ENCODE data around the gene RAB26.
A peak's percentile ranks its signal among the peaks of the same experiment; 100 is the strongest.

RAB26 gene

GRCh38 chr16:2142942-2143877 is 5.2 kb upstream of the RAB26 start:
- DNase-seq (ENCODE audit: low read depth in 2 of 2) = no peak

GRCh38 chr16:2143878-2144485 is 4.4 kb upstream of the RAB26 start:
- no peak for DNase-seq (ENCODE audit: low read depth in 2 of 2)

DNA sequence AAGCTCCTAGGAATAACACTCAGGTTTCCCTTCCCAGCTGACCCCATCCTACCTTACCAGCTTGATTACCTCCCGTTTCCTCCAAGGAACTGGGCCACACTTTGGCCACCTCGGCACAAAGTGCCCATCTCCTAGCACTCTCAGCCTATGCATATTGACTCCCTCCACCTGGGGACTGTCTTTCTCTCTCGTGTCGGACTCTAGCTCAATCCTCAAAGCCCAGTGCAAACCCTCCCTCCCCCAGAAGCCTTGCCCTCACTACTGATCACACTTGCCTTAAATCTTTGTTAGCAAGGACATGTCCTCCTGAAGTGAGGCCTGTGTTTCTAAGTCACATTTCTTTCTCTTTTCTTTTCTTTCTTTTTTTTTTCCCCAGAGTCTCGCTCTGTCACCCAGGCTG is 2.6 kb upstream of the RAB26 start:
- DNase-seq (ENCODE audit: low read depth in 2 of 2) = no peak

GRCh38 chr16:2147378-2147777 is 1.0 kb upstream of the RAB26 start:
- no peak for DNase-seq (ENCODE audit: low read depth in 2 of 2)

GRCh38 chr16:2148714-2149629 is 547 bp downstream of the RAB26 start:
- no peak for DNase-seq (ENCODE audit: low read depth in 2 of 2)

DNA sequence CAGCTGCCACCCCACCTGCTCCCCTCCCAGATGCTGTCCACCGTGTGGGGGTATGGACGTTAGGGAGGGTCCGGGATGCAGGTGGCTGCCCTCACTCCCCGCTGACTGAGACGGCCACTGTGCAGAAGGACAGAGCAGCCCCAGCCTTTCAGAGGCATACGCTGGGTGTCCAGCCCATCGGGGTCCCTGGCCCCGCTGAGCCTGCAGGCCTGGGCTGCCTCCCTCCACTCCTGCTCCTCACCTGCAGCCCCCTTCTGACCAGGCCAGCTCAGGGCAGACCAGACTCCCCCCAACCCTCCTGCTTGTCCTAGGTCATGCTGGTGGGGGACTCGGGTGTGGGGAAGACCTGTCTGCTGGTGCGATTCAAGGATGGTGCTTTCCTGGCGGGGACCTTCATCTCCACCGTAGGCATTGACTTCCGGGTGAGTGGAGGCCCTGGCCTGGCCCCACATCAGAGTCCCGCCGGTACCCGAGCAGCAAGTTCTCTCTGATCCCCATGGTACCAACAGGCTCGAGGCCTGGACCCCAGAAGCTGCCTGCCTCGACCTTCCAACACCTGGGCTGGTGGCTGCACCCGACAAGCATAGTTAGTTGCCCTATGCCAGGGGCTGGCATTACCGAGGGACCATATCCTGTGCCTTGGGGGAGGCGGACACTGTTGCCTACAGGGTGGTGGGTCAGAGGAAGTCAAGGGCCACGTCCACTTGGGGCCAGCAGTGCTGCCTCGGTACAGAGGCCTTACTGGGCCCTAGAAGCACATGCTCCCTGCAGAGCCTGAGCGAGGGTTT is 1.4 kb downstream of the RAB26 start:
- DNase-seq (ENCODE audit: low read depth in 2 of 2) = peak in 1 of 2 donors; percentile 24

- DNase-seq (ENCODE audit: low read depth in 2 of 2) = peak in 1 of 2 donors; percentile 23
Measured at GRCh38 chr16:2150418-2151187, 2.2 kb downstream of the RAB26 start.

- peak in 1 of 2 donors; percentile 24 for DNase-seq (ENCODE audit: low read depth in 2 of 2)
Measured at GRCh38 chr16:2151188-2152091, 3.0 kb downstream of the RAB26 start.

DNA sequence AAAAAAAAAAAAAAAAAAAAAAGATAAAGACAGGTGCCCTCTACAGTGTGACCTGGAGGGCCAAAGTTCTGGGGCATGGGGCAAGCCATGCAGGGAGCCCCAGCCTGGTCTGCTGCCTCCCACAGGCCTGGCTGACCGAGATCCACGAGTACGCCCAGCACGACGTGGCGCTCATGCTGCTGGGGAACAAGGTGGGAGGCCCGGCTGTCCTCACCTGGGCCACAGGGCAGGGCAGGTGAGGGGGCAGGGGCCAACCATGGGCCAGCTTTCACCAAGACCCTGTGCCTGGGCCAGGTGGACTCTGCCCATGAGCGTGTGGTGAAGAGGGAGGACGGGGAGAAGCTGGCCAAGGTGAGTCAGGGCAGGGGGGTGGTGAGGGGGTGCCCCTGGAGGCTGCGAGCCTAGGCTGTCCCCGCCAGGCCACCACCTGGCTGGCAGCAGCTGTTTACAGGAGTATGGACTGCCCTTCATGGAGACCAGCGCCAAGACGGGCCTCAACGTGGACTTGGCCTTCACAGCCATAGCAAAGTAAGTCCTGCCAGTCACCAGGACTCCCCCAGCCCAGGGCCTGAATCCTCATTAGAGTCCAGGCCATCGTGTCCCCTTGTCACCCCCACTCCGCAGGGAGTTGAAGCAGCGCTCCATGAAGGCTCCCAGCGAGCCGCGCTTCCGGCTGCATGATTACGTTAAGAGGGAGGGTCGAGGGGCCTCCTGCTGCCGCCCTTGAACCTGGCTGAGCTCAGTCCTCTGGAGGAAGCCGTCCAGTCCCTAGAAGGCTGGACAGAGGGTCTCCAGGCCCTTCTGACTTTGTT is 4.5 kb downstream of the RAB26 start:
- DNase-seq (ENCODE audit: low read depth in 2 of 2) = peak in 1 of 2 donors; percentile 37

DNA sequence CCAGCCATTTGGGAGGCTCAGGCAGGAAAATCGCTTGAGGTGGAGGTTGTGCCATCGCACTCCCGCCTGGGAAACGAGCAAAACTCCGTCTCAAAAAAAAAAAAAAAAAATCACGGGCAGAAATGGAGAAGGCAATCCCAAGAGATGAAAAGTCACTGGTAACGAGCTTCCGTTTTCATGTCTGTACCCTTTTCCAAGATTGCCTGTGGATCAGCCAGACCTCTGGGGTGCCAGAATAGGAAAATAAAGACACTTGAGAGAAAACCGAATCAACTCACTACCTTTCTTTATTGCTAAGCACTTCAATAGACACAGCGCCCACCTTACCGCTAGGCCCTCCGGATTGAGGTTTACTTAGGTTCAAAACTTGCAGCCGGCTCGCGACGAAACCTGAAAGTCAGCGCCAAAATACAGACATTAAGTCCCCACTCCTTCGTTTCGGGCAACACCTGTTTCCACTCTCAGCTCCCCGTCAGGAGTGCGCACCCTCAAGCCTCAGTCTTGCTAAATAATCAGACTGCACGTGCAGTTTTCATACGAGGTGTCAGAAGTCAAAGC is 6.2 kb downstream of the RAB26 start:
- peak in 1 of 2 donors; percentile 43 for DNase-seq (ENCODE audit: low read depth in 2 of 2)

GRCh38 chr16:2155091-2155950 is 6.9 kb downstream of the RAB26 start, which contains the start of gene TRAF7:
Gene TRAF7, plus strand, starts transcription at chr16:2155782. Its CDS starts 8,139 bp downstream, at chr16:2163921.
- DNase-seq (ENCODE audit: low read depth in 2 of 2) = peak; percentile 90

DNA sequence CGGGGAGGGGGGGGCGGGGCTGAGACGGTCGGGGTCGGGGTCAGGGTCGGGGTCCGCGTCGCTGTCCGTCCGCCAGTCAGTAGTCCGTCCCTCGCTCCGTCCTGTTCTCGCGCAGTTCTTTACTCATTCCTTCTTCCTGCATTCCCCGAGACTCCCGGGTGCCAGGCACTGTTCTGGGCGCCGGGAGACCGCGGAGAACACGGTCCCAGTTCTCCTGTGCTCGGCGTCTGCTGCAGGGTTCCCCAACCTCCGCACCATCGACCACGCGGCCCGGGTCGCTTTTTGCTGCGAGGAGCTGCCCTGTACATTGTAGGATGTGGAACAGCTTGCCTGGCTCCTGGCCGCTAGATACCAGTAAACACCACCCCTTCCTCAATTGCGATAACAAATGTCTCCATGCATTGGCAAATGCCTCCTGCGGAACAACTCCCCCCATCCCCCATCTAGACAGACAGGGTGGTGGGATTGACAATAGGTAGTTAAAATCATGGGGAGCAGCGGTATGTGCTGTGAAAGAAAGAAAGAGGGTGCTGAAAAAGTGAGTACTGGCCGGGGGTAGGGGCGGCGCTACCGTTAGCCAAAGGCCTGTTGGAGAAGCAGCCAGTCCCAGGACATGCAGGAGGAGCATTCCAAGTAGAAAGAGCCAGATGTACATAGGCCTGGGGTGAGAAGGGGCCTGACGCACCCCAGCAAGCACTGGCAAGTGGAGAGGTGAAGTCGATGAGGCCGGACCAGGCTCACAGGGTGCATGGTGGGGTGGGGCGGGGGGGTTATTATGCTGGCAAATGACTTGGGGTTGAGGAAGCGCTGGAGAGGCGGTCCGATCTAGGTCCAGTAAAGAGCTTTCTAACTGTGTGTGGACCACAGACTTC is 7.8 kb downstream of the RAB26 start:
- no peak for DNase-seq (ENCODE audit: low read depth in 2 of 2)

- DNase-seq (ENCODE audit: low read depth in 2 of 2) = no peak
Measured at GRCh38 chr16:2156849-2157224, 8.4 kb downstream of the RAB26 start.

GRCh38 chr16:2157480-2158261 is 9.2 kb downstream of the RAB26 start:
- no peak for DNase-seq (ENCODE audit: low read depth in 2 of 2)

DNA sequence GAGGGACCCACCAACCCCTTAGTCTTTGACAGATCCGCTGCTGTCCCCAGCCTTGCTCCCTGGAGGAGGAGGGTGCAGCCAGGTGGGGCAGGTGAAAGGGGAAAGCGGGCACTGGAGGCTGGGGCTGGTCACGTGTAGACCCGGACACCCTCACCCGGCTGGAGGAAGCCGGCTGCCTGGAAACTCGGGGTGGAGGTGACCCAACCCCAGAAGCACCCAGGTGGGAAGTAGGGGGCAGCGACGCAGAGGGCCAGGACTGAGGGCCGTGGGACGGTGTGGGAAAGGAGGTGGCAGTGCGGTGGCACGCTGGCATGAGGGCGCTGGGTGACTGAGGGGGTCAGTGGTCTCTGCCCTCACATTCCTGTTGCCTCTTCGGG is 9.8 kb downstream of the RAB26 start:
- DNase-seq (ENCODE audit: low read depth in 2 of 2) = no peak

Data from stimulated activated CD4-positive, alpha-beta T cell treated with anti-CD3 and anti-CD28 coated beads, Interleukin-1b, Interleukin-23, amount 100 ng/mL, for 4 hours (primary cell).